Brain pericyte (primary cell): ENCODE measurements around the gene SYNGAP1.
A peak's percentile ranks its signal among the peaks of the same experiment; 100 is the strongest.
"Not testable (repeated sequence)": the region's sequence is repeated elsewhere in the genome, so short reads cannot be mapped to it uniquely, and the experiment has no call there.

Experiments used
- DNase-seq: peaks from one replicate; pipeline ENCODE4 v3.0.0-alpha.2; 2012; ENCODE audit warnings: low read depth, low spot score

The SYNGAP1 gene

DNA sequence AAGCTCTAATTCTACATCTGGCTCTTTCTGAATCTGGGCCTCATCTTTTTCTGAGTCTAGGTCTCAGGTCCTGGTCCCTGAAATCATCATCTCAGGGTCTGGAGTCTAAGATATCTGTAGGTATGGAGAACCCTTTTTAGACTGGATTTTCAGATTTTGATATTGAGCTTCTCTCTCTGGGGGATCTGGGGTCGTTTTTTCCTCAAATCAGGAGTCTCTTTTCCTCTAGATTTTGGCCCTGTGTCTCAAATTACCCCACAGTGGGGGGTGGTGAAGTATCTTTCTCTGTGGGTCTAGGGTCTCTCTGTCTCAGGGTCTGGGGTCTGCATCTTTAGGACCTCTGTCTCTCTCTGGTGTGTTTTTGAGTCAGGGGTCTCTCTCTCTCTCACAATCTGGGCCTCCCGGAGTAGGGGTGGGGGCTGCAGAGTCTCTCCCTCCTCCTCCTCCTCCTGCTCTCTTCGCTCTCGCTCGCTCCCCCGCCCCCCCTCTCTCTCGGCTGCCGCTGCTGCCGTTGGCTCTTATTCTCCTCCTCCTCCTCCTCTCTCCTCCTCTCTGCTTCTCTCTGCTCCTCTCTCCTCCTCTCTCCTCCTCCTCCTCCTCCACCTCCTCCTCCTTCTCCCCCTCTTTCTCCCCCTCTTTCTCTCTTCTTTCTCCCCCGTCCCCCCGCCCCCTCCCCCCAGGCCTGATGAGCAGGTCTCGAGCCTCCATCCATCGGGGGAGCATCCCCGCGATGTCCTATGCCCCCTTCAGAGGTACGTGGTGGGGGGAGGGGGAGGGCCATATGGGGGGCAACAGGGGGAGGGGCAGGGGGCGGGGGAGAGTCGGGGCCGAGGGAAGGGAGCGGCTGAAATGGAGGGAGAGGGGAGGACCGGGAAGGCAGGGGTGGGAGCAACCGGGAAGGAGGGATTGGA, at the start of gene SYNGAP1:
Gene SYNGAP1 (plus strand): TSS at position 486 of the 911 bp plus-strand sequence. CDS start 200 bp downstream, at position 686.
- DNase-seq, result no peak

DNA sequence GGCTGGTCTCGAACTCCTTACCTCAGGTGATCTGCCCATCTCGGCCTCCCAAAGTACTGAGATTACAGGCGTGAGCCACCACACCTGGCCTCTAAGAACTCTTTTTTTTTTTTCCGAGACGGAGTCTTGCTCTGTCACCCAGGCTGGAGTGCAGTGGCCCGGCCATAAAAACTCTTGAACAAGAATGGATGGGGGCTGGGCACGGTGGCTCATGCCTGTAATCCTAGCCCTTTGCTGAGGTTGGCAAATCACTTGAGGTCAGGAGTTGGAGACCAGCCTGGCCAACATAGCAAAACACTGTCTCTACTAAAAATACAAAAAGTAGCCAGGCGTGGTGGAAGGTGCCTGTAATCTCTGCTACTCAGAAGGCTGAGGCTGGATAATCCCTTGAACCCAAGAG, 48.0 kb upstream of the SYNGAP1 start:
- not testable (repeated sequence) for DNase-seq

DNA sequence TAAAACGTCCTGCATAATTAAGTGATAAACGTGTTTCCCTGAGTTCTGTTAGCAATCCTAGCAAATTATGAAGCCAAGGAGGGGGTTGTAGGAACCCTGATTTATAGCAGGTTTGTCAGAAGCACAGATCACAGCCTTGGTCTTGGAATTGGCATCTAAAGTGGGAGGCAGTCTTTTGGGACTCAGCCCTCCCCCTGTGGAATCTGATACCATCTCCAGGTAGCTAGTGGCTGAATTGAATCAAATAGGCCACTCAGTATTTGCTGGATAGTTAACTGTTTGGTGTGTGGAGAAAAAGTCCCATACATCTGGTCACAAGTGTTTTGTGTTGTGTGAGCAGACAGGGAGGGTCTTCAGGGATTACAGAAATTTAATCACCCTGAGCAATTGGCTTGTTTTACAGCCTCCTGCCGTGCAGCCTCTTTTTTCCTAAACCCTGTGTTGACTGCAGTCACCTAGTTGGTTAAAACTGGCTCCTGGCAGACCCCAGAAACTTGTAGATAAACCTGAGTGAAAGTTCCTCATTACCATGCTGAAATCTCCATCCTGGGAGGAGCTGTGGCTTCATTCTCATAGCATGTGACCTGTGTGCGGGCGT, 47.2 kb upstream of the SYNGAP1 start:
- no peak for DNase-seq

DNA sequence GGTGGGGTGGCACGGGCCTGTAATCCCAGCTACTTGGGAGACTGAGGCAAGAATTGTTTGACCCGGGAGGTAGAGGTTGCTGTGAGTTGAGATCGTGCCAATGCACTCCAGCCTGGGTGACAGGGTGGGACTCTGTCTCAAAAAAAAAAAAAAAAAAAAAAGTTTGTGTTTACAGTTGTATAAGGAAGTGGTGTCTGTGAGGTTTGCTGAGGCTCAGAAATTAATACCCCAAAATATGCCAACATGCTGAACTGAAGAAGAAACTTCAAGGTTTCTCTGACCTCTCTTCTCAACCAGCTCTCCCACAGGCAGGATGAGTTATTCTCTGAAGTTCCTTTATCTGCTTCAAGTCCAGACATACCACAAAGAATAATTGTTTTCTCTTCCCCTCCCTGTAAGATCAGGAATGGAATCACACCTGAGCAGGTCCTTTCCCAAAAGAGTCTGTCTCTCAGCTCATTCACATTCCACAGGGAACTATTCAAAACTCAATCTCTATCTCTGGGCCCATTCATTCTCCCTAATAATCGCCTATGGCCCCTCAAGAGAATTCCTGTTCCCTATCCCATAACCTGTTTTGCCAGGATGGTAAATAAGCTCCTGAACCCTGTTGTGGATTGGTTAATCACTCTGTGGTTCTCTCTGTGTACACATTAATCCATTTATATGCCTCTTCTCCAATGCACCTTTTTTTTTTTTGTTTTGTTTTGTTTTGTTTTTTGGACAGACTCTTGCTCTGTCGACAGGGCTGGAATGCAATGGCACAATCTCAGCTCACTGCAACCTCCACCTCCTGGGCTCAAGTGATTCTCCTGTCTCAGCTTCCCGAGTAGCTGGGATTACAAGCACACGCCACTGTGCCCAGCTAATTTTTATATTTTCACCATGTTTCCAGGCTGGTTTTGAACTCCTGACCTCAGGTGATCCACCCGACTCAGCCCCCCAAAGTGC, 45.6 kb upstream of the SYNGAP1 start:
- DNase-seq, result no peak

DNA sequence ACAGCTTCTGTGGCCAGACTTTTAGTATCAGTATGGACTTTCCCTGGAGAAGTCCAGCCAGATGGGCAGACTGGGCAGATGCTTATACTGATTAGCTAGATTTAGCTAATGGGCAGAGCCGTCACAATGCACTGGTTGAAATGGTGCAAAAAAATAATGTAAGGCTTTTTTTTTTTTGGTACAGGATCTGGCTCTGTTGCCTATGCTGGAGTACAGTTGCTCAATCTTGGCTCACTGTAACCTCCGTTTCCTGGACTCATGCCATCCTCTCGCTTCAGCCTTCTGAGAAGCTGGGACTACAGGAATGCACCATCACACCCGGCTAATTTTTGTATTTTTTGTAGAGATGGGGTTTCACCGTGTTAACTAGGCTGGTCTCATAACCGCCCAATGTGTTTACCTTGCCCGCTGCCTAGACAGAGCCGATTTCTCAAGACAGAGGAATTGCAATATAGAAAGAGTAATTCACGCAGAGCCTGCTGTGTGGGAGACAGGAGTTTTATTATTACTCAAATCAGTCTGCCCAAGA, 44.7 kb upstream of the SYNGAP1 start:
- DNase-seq, result no peak

DNA sequence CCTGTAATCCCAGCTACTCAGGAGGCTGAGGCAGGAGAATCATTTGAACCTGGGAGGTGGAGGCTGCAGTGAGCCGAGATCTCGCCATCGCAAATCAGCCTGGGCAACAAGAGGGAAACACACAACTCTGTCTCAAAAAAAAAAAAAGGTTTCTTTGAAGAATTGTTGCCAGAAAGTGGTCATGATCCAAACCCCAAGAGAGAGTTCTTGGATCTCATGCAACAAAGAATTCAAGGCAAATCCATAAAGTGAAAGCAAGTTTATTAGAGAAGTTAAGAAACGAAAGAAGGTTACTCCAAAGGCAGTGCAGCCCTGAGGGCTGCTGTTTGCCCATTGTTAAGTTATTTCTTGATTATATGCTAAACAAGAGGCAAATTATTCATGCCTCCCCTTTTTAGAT, 42.7 kb upstream of the SYNGAP1 start:
- no peak for DNase-seq

DNA sequence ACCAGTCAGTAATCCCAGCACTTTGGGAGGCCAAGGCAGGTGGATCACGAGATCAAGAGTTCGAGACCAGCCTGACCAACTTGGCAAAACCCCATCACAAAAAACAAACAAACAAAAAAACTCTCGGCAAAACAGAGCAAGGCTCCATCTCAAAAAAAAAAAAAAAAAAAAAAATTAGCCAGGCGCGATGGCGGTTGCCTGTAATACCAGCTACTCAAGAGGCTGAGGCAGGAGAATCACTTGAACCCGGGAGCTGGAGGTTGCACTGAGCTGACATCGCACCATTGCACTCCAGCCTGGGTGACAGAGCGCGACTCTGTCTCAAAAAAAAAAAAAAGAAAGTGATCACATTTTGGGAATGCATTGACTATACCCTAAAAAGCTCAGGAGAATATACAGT, 40.7 kb upstream of the SYNGAP1 start:
- not testable (repeated sequence) for DNase-seq

DNA sequence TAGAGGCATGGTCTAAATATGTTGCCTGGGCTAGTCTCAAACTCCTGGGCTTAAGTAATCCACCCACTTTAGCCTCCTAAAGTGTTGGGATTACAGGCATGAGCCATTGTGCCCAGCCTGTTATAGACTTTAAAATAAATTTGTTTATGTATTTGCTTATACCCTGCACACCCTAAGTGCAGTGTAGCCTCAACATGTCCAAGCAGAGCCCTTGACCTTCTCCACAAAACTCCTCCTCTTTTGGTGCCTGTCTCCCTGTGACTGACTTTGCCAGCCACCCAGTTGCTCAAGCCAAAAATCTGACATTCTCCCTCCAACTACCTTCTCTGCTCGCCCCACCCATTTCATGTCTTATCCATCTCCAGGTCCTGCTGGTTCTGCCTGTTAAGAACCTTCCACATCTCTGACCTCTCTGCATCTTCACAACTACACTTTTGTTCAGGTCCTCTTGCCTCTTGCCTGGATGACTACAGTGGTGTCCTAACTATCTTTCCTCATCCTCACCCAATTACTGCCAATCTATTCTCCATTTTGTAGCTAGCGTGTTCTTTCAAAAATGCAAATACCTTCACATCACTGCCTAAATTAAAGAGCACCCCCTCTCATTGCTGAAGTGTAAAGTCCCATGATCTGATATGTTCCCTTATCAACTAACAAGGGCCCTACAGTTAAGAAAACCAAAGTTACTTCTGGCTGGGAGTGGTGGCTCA, 39.4 kb upstream of the SYNGAP1 start:
- DNase-seq, result no peak

DNA sequence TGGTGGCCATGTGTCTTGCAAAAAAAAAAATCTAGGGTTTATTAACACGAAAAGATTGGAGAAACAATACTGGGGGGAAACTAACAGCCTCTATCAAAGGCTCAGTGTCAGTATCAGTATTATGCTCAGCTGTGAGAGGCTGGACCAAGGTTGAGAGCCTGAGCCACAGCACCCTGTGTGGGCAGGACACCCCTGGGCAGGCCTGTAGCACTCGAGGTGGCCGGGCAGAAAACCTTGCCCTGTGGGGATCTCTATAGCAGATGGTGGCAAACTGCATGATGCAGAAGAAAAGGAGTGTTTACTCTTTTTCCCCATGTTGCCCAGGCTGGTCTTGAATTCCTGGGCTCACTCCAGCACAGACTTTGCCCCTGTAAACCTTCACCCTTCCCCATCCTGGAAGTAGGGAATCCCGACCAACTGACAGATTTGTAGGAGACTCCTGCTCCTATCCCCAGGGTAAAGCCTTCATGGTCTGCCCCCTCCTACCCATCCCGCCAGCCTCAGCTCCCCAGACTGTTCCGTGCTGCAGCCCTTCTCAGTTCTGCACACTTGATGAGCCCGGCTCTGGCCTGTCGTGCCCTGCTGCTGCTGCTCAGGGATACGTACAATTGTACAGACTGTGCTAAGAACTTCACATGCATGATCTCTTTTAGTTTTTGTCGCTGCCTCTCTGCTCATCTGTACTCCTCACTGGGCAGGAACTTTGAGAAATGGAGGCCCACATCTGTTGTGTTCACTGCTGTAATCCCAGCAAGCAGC, 36.3 kb upstream of the SYNGAP1 start:
- DNase-seq, result no peak

DNA sequence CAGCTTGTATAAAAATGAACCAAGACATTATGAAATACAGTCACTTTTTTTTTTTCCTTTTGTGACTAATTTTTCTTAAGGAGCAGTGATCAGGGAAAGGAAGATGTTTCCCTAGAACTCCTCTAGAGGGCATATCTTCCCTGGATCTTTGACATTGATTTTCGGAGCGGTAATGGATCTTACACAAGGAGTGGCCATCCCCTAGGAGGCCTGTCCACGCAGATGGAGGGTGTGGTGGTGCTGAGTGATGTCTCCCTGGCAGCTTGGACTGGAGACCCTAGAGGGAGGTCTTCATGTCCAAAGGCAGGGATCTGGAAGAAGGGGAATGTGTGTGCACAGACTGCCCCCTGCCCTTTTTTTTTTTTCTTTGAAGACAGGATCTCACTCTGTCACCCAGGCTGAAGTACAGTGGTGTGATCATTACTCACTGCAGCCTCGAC, 35.3 kb upstream of the SYNGAP1 start:
- no peak for DNase-seq

DNA sequence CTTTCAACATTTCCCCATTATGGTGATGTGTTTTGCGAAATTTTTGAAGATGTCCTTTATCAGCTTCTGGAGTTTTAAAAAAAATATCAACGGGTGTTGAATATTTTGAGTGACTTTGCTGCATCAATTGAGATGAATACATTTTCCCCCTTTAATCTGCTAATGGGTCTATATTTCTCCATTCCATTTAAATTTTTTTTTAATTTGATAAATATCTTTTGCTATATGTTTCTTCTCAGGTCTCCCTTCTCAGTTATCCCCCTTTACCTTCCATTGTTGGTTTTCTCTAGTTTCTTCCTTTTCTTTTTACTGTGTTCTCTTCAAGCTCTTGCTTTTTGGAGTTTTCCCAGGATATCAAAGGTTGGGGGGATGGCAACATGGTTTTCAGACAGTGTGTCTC, 29.7 kb upstream of the SYNGAP1 start:
- DNase-seq, result no peak

DNA sequence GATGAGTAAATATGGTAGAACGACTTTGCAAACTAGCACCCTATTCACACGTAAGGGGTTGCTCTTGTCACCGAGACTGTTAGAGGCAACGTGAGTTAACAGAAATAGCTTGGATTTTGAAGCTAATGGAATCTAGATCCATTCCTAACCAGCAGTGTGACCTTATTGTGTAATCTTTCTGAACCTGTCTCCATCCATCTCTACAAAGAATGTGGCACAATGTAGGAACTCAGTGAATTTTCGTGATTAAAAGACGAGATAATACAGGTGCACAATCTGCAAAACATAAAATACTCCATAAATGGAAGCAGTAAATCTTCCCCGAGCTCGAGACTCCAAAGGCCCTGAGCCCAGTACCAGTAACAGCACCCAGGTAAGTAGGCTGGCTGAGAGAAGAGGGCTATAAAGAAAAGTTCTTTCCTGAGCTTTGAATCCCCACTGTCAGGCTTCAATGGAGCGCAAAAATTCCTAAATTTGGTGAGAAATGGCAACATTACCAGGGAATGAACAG, 29.0 kb upstream of the SYNGAP1 start:
- no peak for DNase-seq

DNA sequence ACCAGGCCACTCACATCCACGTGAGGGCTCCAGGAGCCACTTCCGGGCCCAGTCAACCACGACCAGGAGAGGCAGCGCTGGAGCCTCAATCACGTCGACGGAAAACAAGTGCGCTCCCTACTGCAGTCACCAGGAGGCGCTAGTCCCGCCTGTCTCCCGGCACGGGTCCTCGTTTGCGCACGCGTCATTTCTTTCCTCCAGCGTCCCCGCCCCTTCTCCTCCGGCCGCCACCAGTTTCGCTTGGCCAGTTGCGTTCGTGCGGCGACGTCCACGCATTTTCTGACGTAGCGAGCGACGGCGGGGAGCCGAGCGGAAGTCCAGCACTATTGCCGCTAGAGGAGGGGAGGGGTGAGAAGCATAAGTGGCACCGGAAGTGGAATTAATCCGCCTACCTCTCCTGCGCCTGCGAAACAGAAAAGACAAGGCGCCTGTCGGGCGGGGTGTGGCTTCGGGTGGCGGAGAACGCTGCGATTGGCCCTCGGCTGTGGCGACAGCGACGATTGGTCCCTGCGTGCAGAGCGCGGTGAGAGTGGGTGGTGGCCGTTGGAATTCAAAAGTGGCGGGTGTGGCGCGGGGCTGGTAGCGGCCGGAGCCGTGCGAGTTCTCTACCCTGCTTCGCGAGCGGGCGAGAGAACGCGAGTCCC, 28.5 kb upstream of the SYNGAP1 start, which contains the start of gene KIFC1:
Gene KIFC1 (plus strand): TSS at position 546 of the 644 bp plus-strand sequence. CDS start 163 bp downstream, outside the sequence.
- DNase-seq, result peak; percentile 100

DNA sequence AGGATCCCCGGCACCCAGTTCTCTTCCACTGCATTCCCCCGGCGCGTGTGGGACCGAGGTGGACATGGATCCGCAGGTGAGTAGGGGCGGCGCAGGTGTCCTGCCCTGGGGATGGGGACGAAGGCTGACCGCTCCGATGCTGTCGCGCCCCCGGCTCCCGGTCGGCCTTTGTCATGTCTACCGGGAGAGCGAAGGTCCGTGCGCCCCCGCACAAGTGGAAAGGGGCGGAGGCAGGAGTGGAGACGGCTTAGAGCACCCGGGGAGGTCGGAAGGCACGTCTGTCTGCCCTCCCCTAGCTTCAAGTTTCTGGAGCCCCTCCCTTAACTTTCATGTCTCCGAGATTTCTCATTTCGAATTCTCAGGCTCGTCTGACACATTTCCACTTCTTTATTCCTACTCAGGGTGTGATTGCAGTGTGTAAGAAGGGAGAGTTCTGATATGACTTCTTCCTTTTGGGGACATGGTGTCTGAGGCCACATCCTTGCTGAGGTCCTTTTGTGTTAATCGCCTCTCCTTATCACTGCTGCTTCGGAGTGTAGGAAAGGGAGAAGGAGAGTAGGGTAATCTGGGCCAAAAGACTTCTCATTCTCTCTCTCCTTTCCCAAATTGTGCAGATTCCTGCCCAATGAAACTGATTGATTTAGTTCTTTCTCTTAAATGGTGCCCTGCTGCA, 27.8 kb upstream of the SYNGAP1 start:
- DNase-seq, result no peak

DNA sequence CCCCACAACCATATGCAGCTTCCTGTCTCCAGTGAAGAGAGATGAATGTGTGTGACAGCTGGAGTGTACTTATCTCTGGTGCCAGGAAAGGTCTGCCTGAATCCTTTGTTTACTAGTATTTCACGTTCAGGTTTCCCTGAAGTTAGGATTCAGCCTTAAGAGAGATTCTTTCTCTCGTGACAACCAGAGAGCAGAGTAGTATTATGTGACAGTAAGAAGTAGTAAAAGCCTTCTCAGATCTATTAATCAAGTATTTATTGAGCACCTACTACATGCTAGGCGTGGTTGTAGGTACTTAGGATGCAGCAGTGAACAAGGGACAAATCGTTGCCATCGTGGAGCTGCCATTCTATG, 27.3 kb upstream of the SYNGAP1 start:
- no peak for DNase-seq

DNA sequence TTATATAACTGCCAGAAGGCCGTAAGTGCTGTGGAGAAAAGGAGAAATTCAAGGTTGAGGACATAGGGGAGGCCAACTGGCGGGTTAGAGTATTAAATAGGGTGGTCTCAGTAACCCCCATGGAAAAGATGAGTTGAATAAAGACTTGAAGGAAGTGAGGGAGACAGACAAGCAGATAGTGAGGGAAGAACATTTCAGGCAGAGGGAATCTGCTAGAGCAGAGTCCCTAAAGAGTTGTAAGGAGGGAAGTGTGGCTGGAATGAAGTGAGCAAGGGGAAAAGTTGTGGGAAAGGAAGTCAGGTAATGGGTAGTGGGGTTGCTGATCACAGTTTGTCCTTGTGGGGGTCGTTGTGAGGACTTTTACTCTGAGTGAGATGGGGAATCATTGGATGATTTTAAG, 26.9 kb upstream of the SYNGAP1 start:
- no peak for DNase-seq

DNA sequence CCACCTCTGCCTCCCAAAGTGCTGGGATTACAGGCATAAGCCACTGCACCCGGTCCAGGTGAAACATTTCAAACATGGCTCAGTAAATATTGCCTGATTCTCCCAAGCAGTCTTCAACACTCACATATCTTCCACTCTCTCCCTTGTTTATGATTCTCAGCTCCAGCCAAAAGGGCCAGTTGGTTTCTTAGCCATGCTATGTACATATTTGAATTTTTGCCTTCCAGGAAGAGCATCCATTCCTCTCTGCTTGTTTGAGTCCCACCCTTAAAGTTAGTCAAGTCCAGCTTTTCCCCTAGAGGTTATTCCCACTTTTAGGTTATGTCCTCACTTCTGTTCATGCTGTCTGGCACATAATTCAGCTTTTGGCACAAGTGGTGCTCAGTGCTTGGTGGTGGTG, 22.3 kb upstream of the SYNGAP1 start:
- DNase-seq, result no peak

DNA sequence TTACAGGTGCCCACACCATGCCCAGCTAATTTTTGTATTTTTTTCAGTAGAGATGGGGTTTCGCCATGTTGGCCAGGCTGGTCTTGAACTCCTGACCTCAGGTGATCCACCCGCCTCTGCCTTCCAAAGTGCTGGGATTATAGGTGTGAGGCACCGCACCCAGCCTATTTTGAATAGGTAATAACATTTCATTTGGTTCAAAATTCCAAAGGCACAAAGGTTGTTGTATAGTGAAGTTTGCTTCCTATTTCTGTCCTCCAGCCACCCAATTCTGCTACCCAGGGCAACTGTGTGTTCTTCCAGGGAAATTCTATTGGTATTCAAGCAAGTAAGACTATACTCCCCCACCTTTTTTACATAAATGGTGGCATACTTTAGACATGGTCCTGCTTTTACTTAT, 21.3 kb upstream of the SYNGAP1 start:
- not testable (repeated sequence) for DNase-seq

DNA sequence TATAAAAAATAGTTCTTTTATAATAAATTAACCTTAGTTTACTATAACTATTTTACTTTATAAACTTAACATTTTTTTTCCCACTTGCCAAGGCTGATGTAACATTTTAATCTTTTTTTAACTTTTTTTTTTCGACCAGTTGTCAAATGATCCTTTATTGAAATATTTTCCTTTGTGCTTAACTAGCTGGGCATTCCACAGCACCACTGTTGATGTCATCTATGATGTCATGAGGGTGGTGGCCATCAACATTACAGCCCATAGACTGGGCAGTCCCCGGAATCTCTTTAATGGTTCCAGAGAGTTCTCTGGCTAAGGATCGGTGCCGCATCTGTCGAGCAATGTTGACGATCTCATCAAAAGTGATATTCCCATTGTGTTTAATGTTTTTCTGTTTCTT, 20.0 kb upstream of the SYNGAP1 start:
- DNase-seq, result not testable (repeated sequence)
